Activated CD8-positive, alpha-beta memory T cell treated with anti-CD3 and anti-CD28 coated beads for 48 hours (primary cell): ENCODE data around the gene ACSF3.
A peak's percentile ranks its signal among the peaks of the same experiment; 100 is the strongest.

Experiments used
- DNase-seq, 3 experiments: peaks; one replicate each; pipeline ENCODE4 v3.0.0-alpha.2; 2020; ENCODE audit warnings: low read depth in 2 of 3, low spot score in 2 of 3

Gene ACSF3

GRCh38 chr16:89094252-89094879 lies 714 bp downstream of the ACSF3 start:
- no peak for DNase-seq

- no peak for DNase-seq
These were observed 1.2 kb downstream of the ACSF3 start for GRCh38 chr16:89094880-89095258.

- DNase-seq, result no peak
These were observed 1.9 kb downstream of the ACSF3 start for GRCh38 chr16:89095491-89095951.

- no peak for DNase-seq
These were observed 2.5 kb downstream of the ACSF3 start for GRCh38 chr16:89096042-89096717.

GRCh38 chr16:89096768-89097391 lies 3.2 kb downstream of the ACSF3 start:
- peak in 2 of 3 experiments; percentile 25 to 65 for DNase-seq

GRCh38 chr16:89097392-89097772 lies 3.7 kb downstream of the ACSF3 start:
- DNase-seq, result peak in 1 of 3 experiments; percentile 31

GRCh38 chr16:89098767-89099430 lies 5.2 kb downstream of the ACSF3 start:
- no peak for DNase-seq

GRCh38 chr16:89099905-89100304 lies 6.3 kb downstream of the ACSF3 start:
- DNase-seq, result no peak

GRCh38 chr16:89100601-89101302 lies 7.1 kb downstream of the ACSF3 start:
- no peak for DNase-seq

GRCh38 chr16:89101303-89102040 lies 7.8 kb downstream of the ACSF3 start:
- DNase-seq, result no peak

GRCh38 chr16:89102041-89102471 lies 8.4 kb downstream of the ACSF3 start:
- DNase-seq, result no peak

- DNase-seq, result no peak
These were observed 8.9 kb downstream of the ACSF3 start for GRCh38 chr16:89102481-89103073.

GRCh38 chr16:89103156-89103555 lies 9.5 kb downstream of the ACSF3 start:
- no peak for DNase-seq

GRCh38 chr16:89103781-89104180 lies 10.1 kb downstream of the ACSF3 start:
- DNase-seq, result no peak

GRCh38 chr16:89104303-89104702 lies 10.7 kb downstream of the ACSF3 start:
- no peak for DNase-seq

- DNase-seq, result no peak
These were observed 11.4 kb downstream of the ACSF3 start for GRCh38 chr16:89104930-89105571.

- no peak for DNase-seq
These were observed 12.0 kb downstream of the ACSF3 start for GRCh38 chr16:89105599-89106151.

GRCh38 chr16:89106533-89107202 lies 13.0 kb downstream of the ACSF3 start:
- no peak for DNase-seq

GRCh38 chr16:89107203-89107582 lies 13.5 kb downstream of the ACSF3 start:
- no peak for DNase-seq
